Right lobe of liver (tissue), 6 donors: ENCODE data around the gene PGBD5. TPM values are rescaled to one million over a fixed set of nuclear protein-coding genes. Genes with fewer than 3 reads are reported as not detected.

Experiments
- ATAC-seq, 4 donors: fragments of 200-7000 bp; cut with Tn5 transposase; one replicate each; pipeline ENCODE4 v1.9.1; 2020; ENCODE audit warnings: mild to moderate bottlenecking in 4 of 4, moderate library complexity in 4 of 4
- DNase-seq, 3 donors: peaks; one replicate each; pipeline ENCODE4 v3.0.0-alpha.2; 2020
- H3K27ac ChIP-seq, 3 donors: fragments of 200-600 bp; one replicate each; pipeline ENCODE4 v1.8.0; 2022
- H3K27me3 ChIP-seq, 2 donors: fragments of 200-600 bp; one replicate each; pipeline ENCODE4 v1.8.0; 2022
- H3K36me3 ChIP-seq, 4 donors: fragments of 200-600 bp; sonication (generic) in 1 of 4; one replicate each; pipeline versions ENCODE4 v1.5.1 to v1.8.0; 2017 to 2022; ENCODE audit warnings: control low read depth in 1 of 4
- H3K4me1 ChIP-seq, 4 donors: fragments of 200-600 bp; sonication (generic) in 1 of 4; one replicate each; pipeline versions ENCODE4 v1.5.1 to v1.8.0; 2017 to 2022; ENCODE audit warnings: control low read depth in 1 of 4
- H3K4me3 ChIP-seq, 3 donors: fragments of 200-600 bp; one replicate each; pipeline ENCODE4 v1.8.0; 2022
- H3K9me3 ChIP-seq, 4 donors: fragments of 200-600 bp; sonication (generic) in 1 of 4; one replicate each; pipeline versions ENCODE4 v1.5.1 to v1.8.0; 2017 to 2022; ENCODE audit warnings: control low read depth in 1 of 4
- CTCF ChIP-seq, 4 donors: fragments of 200-600 bp in 3 of 4; fragments of 450-650 bp in 1 of 4; IDR thresholded peaks; one replicate each; pipeline versions ENCODE4 v1.5.1 to v1.8.0; 2016 to 2022; ENCODE audit warnings: antibody characterized with exemption in 4 of 4, mild to moderate bottlenecking in 2 of 4
- POLR2A ChIP-seq: fragments of 450-650 bp; IDR thresholded peaks from one replicate; pipeline ENCODE4 v1.6.1; 2017; ENCODE audit warnings: antibody characterized with exemption, mild to moderate bottlenecking
- WGBS: methylation state at CpG from one replicate; pipeline ENCODE4 v1.1.6; 2018; ENCODE audit warnings: low coverage, low lambda C conversion rate; ENCODE audit not compliant: insufficient coverage; ENCODE audit errors: missing lambda C conversion rate; 5-methylcytosine and 5-hydroxymethylcytosine counted together
- intact Hi-C, 2 donors: fragments of 100-400 bp; cut with DNase I; formaldehyde crosslinking; loops; one replicate each; pipeline versions ENCODE4 v1.11.2 to v1.14.1; 2022
- total RNA-seq, 6 experiments: library from RNA; depleted of rRNA in 2 of 6; stranded (reverse); fragments of >200 nt in 2 of 6; fragmentation: NEBNext Ultra II Directional in 3 of 6; extraction: Animal tissue kit (Norgen Biotek cat#: 25700) in 3 of 6; gene quantifications; one replicate each; pipeline versions ENCODE4 v1.1.0 to v1.2.4, GENCODE V29; 2016 to 2023
- donor health status: DM: no; HTN: yes; CAD: no.
- donor health status: DM: no; HTN: no; CAD: no.
- donor health status: DM: no; HTN: no; CAD: no.
- donor health status: DM: no; HTN: yes; CAD: no.
- donor health status: DM: no; HTN: yes; CAD: no.

The PGBD5 gene
- total RNA-seq, 6 experiments from 2014 or later, result 0.80 to 6.4 (median 2.4) TPM

- ATAC-seq, result no peak
- Histone ChIP-seq H3K4me3 (no peak overlapping the region), H3K27me3 (no peaks in the 10 kb centered on the region), H3K36me3 (no peaks in the 10 kb centered on the region), H3K9me3 (no peaks in the 10 kb centered on the region), H3K4me1 (no peaks in the 10 kb centered on the region), H3K27ac (no peak overlapping the region)
- TF ChIP-seq POLR2A (no peak), CTCF (IDR thresholded peaks at IDR 0.05) (no peak)
- 65% methylated on average over 7 of the region's 10 CpGs for WGBS
- intact Hi-C loops, result no loop called here
- DNase-seq, result peak in 1 of 3 donors; percentile 22
Measured at GRCh38 chr1:230286890-230287269, 139.3 kb downstream of the PGBD5 start.

GRCh38 chr1:230286166-230286889 is 139.8 kb downstream of the PGBD5 start:
- intact Hi-C loops, result no loop called here
- DNase-seq (peak in 1 of 3 donors; percentile 18), ATAC-seq (peak in 1 of 4 donors; percentile 4)
- no peaks in the 10 kb centered on the region for H3K4me1 ChIP-seq
- no peaks in the 10 kb centered on the region for H3K9me3 ChIP-seq
- TF ChIP-seq CTCF (IDR thresholded peaks at IDR 0.05), result no peak
- TF ChIP-seq POLR2A, result no peak
- H3K27ac ChIP-seq, result no peak overlapping the region
- no peaks in the 10 kb centered on the region for H3K27me3 ChIP-seq
- 65% methylated on average over 4 of the region's 21 CpGs for WGBS
- no peak overlapping the region for H3K4me3 ChIP-seq
- H3K36me3 ChIP-seq, result no peaks in the 10 kb centered on the region

- ATAC-seq, result no peak
Measured at GRCh38 chr1:230285351-230285750, 140.8 kb downstream of the PGBD5 start.

GRCh38 chr1:230284891-230285290 is 141.2 kb downstream of the PGBD5 start:
- peaks cover 0 to 6% (median 5%) of the 10 kb centered on the region in 4 donors for H3K36me3 ChIP-seq
- no peak overlapping the region for H3K4me3 ChIP-seq
- DNase-seq, result peak in 1 of 3 donors; percentile 16
- H3K9me3 ChIP-seq, result no peaks in the 10 kb centered on the region
- 74% methylated on average over 5 of the region's 10 CpGs for WGBS
- no peaks in the 10 kb centered on the region for H3K4me1 ChIP-seq
- no peak overlapping the region for H3K27ac ChIP-seq
- H3K27me3 ChIP-seq, result no peaks in the 10 kb centered on the region
- no peak for TF ChIP-seq CTCF (IDR thresholded peaks at IDR 0.05)
- TF ChIP-seq POLR2A, result no peak
- peak in 2 of 4 donors; percentile 4 to 10 for ATAC-seq
- intact Hi-C loops, result no loop called here

More at GRCh38 chr1:230285351-230285750, 140.8 kb downstream of the PGBD5 start:
- H3K36me3 ChIP-seq, result peaks cover 0 to 3% (median 1%) of the 10 kb centered on the region in 4 donors
- H3K9me3 ChIP-seq, result no peaks in the 10 kb centered on the region
- TF ChIP-seq POLR2A (no peak), CTCF (IDR thresholded peaks at IDR 0.05) (no peak)
- H3K27ac ChIP-seq, result no peak overlapping the region
- peak in 1 of 3 donors; percentile 10 for DNase-seq
- no peaks in the 10 kb centered on the region for H3K4me1 ChIP-seq
- no peak overlapping the region for H3K4me3 ChIP-seq
- H3K27me3 ChIP-seq, result no peaks in the 10 kb centered on the region
- intact Hi-C loops, result no loop called here
- WGBS, result 86% methylated on average over 6 of the region's 7 CpGs
